Ovary (tissue), 9 donors: ENCODE data around the gene RNF225. TPM values are rescaled to one million over a fixed set of nuclear protein-coding genes. Genes with fewer than 3 reads are reported as not detected.
A peak's percentile ranks its signal among the peaks of the same experiment; 100 is the strongest.

ENCODE experiments used
- DNase-seq, 5 donors: peaks; one replicate each; pipeline ENCODE4 v3.0.0-alpha.2; 2019 to 2020
- H3K27ac ChIP-seq, 2 donors: fragments of 200-600 bp; one replicate each; pipeline versions ENCODE4 v1.5.1 to v1.8.0; 2019 to 2022
- H3K27me3 ChIP-seq: fragments of 200-600 bp; one replicate; pipeline ENCODE4 v1.8.0; 2022
- H3K36me3 ChIP-seq: fragments of 200-600 bp; sonication (generic); one replicate; pipeline ENCODE4 v1.5.1; 2019
- H3K4me1 ChIP-seq: one replicate; pipeline ENCODE4 v1.8.1; 2013; ENCODE audit warnings: mild to moderate bottlenecking, moderate library complexity; ENCODE audit not compliant: insufficient read depth
- H3K4me3 ChIP-seq: fragments of 200-600 bp; sonication (generic); one replicate; pipeline ENCODE4 v1.5.1; 2017
- H3K9me3 ChIP-seq, 2 donors: fragments of 200-600 bp in 1 of 2; sonication (generic) in 1 of 2; one replicate each; pipeline versions ENCODE4 v1.5.1 to v1.8.1; 2013 to 2019; ENCODE audit warnings: mild to moderate bottlenecking in 1 of 2, moderate library complexity in 1 of 2
- CTCF ChIP-seq, 3 donors: fragments of 450-650 bp in 2 of 3; fragments of 200-600 bp in 1 of 3; IDR thresholded peaks; one replicate each; pipeline versions ENCODE4 v1.5.1 to v1.8.0; 2016 to 2022; ENCODE audit warnings: antibody characterized with exemption in 3 of 3, mild to moderate bottlenecking in 1 of 3
- EP300 ChIP-seq: sonication (generic); formaldehyde crosslinking; IDR thresholded peaks from one replicate; pipeline ENCODE4 v1.6.1; 2017; ENCODE audit warnings: antibody characterized with exemption
- POLR2A ChIP-seq: fragments of 450-650 bp; IDR thresholded peaks from one replicate; pipeline ENCODE4 v1.6.1; 2017; ENCODE audit warnings: antibody characterized with exemption, mild to moderate bottlenecking, moderate library complexity
- WGBS, 3 donors: extraction: QIAGEN DNeasy Blood & Tissue Kit in 1 of 3; methylation state at CpG; one replicate each; pipeline versions ENCODE4 v1.1.5 to v1.1.7; 2013 to 2017; 5-methylcytosine and 5-hydroxymethylcytosine counted together
- intact Hi-C, 4 donors: fragments of 100-400 bp; cut with DNase I; formaldehyde crosslinking; loops; one replicate each; pipeline versions ENCODE4 v1.11.0 to v1.15.1; 2022 to 2023
- polyA plus RNA-seq, 2 donors: library from polyadenylated mRNA; stranded (reverse); fragments of 200-250 nt in 1 of 2; fragments of 350-450 nt in 1 of 2; fragmentation: Illumina TruSeq in 1 of 2; extraction: RNeasy Lipid Tissue Mini Kit (QIAGEN cat#74804) in 1 of 2; gene quantifications; one replicate each; pipeline ENCODE4 v1.2.3, GENCODE V29; 2013 to 2014
- total RNA-seq, 7 donors: library from RNA; depleted of rRNA in 2 of 7; stranded (reverse); fragments of >200 nt in 2 of 7; fragmentation: NEBNext Ultra II Directional in 3 of 7; extraction: Animal tissue kit (Norgen Biotek cat#: 25700) in 3 of 7; gene quantifications; one replicate each; pipeline versions ENCODE4 v1.1.0 to v1.2.4, GENCODE V29; 2016 to 2023
- donor health status: DM: no; HTN: no; CAD: no; lungs with moderate emphysema.
- donor health status: DM: no; HTN: no; CAD: no.
- donor health status: Bipolar disorder and iron deficiency.
- donor health status: DM: yes; HTN: yes; CAD: no.
- donor health status: DM: no; HTN: no; CAD: no.
- donor health status: DM: yes; HTN: yes; CAD: no.

Gene RNF225
- total and polyA plus RNA-seq, 9 donors, result not detected

GRCh38 chr19:58379246-58379645 lies 16.2 kb upstream of the RNF225 start:
- Histone ChIP-seq H3K27me3 (no peaks in the 10 kb centered on the region), H3K27ac (no peak overlapping the region), H3K36me3 (no peaks in the 10 kb centered on the region), H3K4me1 (peaks cover 8% of the 10 kb centered on the region), H3K4me3 (no peak overlapping the region), H3K9me3 (no peaks in the 10 kb centered on the region)
- intact Hi-C loops, result no loop called here
- TF ChIP-seq POLR2A, result no peak
- TF ChIP-seq CTCF (IDR thresholded peaks at IDR 0.05), result no peak
- no peak for TF ChIP-seq EP300
- WGBS, 3 donors, result 86 to 93% (median 91%) methylated on average over 6 of the region's 6 CpGs
- peak in 1 of 5 donors; percentile 37 for DNase-seq

- Histone ChIP-seq H3K27me3 (no peaks in the 10 kb centered on the region), H3K4me3 (peak overlapping the region; percentile 71), H3K27ac (peak overlapping the region in 1 of 2 donors; percentile 95), H3K36me3 (no peaks in the 10 kb centered on the region), H3K9me3 (no peaks in the 10 kb centered on the region), H3K4me1 (peaks cover 8% of the 10 kb centered on the region)
- DNase-seq, result no peak
- intact Hi-C loops, result no loop called here
- 3 to 5% (median 4%) methylated on average over 24 of the region's 24 CpGs for WGBS, 3 donors
- TF ChIP-seq CTCF (IDR thresholded peaks at IDR 0.05) (no peak), EP300 (no peak), POLR2A (no peak)
Observed at GRCh38 chr19:58380037-58380661, 15.3 kb upstream of the RNF225 start.

- H3K4me3 ChIP-seq, result peak within 1 kb of the TSS; percentile 71
- peaks cover 15% of the 10 kb centered on the region for H3K4me1 ChIP-seq
- H3K9me3 ChIP-seq, result no peaks in the 10 kb centered on the region
- TF ChIP-seq EP300 (peak; percentile 22), CTCF (IDR thresholded peaks at IDR 0.05) (peak in 2 of 3 donors; percentile 39 to 52), POLR2A (peak; percentile 80)
- no peaks in the 10 kb centered on the region for H3K36me3 ChIP-seq
- peak within 1 kb of the TSS; percentile 28 to 95 for H3K27ac ChIP-seq
- WGBS, 3 donors, result 0 to 1% (median 0%) methylated on average over 62 to 83 of the region's 83 CpGs
- no peaks in the 10 kb centered on the region for H3K27me3 ChIP-seq
- intact Hi-C loops, result no loop called here
- peak; percentile 97 to 99 (median 98) for DNase-seq
Observed at GRCh38 chr19:58380662-58381459, 14.6 kb upstream of the RNF225 start, which contains the start of gene ZNF837. Gene ZNF837, minus strand, starts transcription at chr19:58381030. Its CDS starts 11,698 bp downstream, at chr19:58369332.

- Histone ChIP-seq H3K27ac (peak overlapping the region; percentile 17 to 28), H3K27me3 (no peaks in the 10 kb centered on the region), H3K9me3 (no peaks in the 10 kb centered on the region), H3K36me3 (no peaks in the 10 kb centered on the region), H3K4me3 (peak overlapping the region; percentile 71), H3K4me1 (peaks cover 19% of the 10 kb centered on the region)
- intact Hi-C loops, result no loop called here
- TF ChIP-seq CTCF (IDR thresholded peaks at IDR 0.05) (no peak), EP300 (no peak), POLR2A (peak; percentile 26)
- DNase-seq, result peak in 2 of 5 donors; percentile 50 to 53
- WGBS, 3 donors, result 26 to 28% (median 28%) methylated on average over 26 of the region's 26 CpGs
Observed at GRCh38 chr19:58381460-58382212, 13.8 kb upstream of the RNF225 start.
